GM23248 (cell line): ENCODE results near the gene FAM20C.

Source experiments
- EZH2 ChIP-seq: fragments of 200-600 bp; sonication (generic); IDR thresholded peaks from 2 replicates; pipeline ENCODE4 v1.6.1; 2018; ENCODE audit warnings: antibody characterized with exemption, mild to moderate bottlenecking; ENCODE audit not compliant: insufficient read depth, poor library complexity, severe bottlenecking
- EZH2phosphoT487 ChIP-seq: fragments of 200-600 bp; sonication (generic); IDR thresholded peaks from 2 replicates; pipeline ENCODE4 v1.6.1; 2018; ENCODE audit warnings: antibody characterized with exemption, moderate library complexity, mild to moderate bottlenecking, low read depth; ENCODE audit not compliant: insufficient read depth

DNA sequence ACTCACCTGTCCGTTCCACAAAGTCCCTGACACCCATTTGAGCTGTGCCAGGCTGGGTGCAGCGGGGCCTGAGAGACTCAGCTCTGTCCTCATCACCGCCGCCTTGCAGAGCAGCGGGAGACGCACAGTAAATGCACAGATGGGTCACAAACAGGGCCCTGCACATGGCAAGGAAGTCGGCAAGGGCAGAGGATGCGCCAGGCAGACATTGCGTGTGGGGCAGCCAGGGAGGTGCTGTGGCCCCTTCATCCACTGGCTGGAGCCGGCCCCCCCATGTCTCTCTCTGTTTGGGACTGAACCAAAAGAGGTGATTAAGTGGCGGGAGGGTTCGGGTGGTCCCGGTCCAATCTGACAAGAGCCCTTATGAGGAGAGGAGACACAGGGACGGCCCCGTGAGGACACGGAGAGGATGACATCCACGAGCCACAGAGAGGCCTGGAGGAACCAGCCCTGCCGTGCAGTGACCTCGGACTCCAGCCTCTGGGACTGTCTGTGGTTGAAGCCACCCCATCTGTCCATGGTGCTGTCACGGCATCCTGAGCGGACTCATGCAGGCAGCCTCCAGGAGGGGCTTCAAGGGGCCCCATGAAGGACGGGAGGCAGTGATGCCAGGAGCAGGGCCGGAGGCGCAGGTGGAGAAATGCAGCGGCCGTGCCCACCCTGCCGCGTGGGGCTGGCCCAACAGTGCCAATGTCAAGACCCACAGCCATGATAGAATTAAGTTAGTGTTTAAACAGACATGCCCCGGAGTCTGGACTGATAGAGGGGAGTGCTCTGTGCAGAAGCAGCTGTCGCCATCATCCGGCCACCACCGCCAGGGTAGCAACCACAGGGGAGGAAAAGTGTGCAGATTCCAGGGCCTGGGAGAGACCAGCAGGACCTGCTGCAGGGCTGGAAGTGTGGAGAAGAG lies 69.2 kb downstream of the FAM20C start:
- no peak for TF ChIP-seq EZH2
- TF ChIP-seq EZH2phosphoT487, result no peak
